Activated naive CD4-positive, alpha-beta T cell treated with anti-CD3 and anti-CD28 coated beads, Interleukin-2, amount 10 ng/mL, durations not matched to agents 7 days and 5 days (primary cell): ENCODE data around the gene PLGLB1.
"Not testable (repeated sequence)": the region's sequence is repeated elsewhere in the genome, so short reads cannot be mapped to it uniquely, and the experiment has no call there.

Experiments used
- CTCF ChIA-PET: fragments of 350-600 bp; sonication (Branson Sonifier 250); formaldehyde crosslinking; loops from one replicate; lab custom pipeline; 2021; ENCODE audit warnings: antibody characterized with exemption; lab: Charles Lee
- DNase-seq: peaks from one replicate; pipeline ENCODE4 v3.0.0-alpha.2; 2020
- H3K27ac Mint-ChIP-seq: one replicate; pipeline ENCODE4 v1.8.0; 2021; ENCODE audit warnings: mild to moderate bottlenecking, moderate library complexity, mixed read lengths
- H3K27me3 Mint-ChIP-seq: one replicate; pipeline ENCODE4 v1.8.0; 2021; ENCODE audit warnings: mild to moderate bottlenecking, mixed read lengths
- H3K36me3 Mint-ChIP-seq: one replicate; pipeline ENCODE4 v1.8.0; 2021; ENCODE audit warnings: mixed read lengths
- H3K4me1 Mint-ChIP-seq: one replicate; pipeline ENCODE4 v1.8.0; 2021; ENCODE audit warnings: mixed read lengths
- H3K4me3 Mint-ChIP-seq: one replicate; pipeline ENCODE4 v1.8.0; 2021; ENCODE audit warnings: mild to moderate bottlenecking, moderate library complexity, mixed read lengths
- H3K9me3 Mint-ChIP-seq: one replicate; pipeline ENCODE4 v1.8.0; 2021; ENCODE audit warnings: mixed read lengths

PLGLB1 gene

GRCh38 chr2:87014489-87015169 is 7.0 kb downstream of the PLGLB1 start:
- H3K36me3 Mint-ChIP-seq, H3K27me3 Mint-ChIP-seq, H3K9me3 Mint-ChIP-seq, H3K27ac Mint-ChIP-seq, DNase-seq, H3K4me3 Mint-ChIP-seq, CTCF ChIA-PET, H3K4me1 Mint-ChIP-seq: not testable (repeated sequence)

GRCh38 chr2:87004398-87004797 is 17.2 kb downstream of the PLGLB1 start:
- H3K4me1 Mint-ChIP-seq, H3K9me3 Mint-ChIP-seq, H3K4me3 Mint-ChIP-seq, DNase-seq, H3K27me3 Mint-ChIP-seq, CTCF ChIA-PET, H3K36me3 Mint-ChIP-seq, H3K27ac Mint-ChIP-seq: not testable (repeated sequence)
